ENCODE results near the gene PLA2G4B. TPM values are rescaled to one million over a fixed set of nuclear protein-coding genes. Genes with fewer than 3 reads are reported as not detected.

Gene PLA2G4B
- total RNA-seq, 6 experiments from 2014 or later, result 1.6 to 3.0 (median 2.7) TPM

GRCh38 chr15:41834096-41834495 lies 4.6 kb upstream of the PLA2G4B start:
- DNase-seq, result no peak
- H3K27me3 Mint-ChIP-seq (ENCODE audit: insufficient read depth), result peaks cover 2% of the 10 kb centered on the region
- no peak overlapping the region for H3K27ac Mint-ChIP-seq
- TF ChIP-seq CTCF (IDR thresholded peaks at IDR 0.05), result no peak
- no peaks in the 10 kb centered on the region for H3K9me3 Mint-ChIP-seq
- no peak overlapping the region for H3K4me3 Mint-ChIP-seq
- H3K4me1 Mint-ChIP-seq (ENCODE audit: low read depth), result peaks cover 2% of the 10 kb centered on the region
- H3K36me3 Mint-ChIP-seq (ENCODE audit: low read depth), result 0 out of 2 replicates have a peak, but pooled peaks cover 4% of the 10 kb centered on the region

DNA sequence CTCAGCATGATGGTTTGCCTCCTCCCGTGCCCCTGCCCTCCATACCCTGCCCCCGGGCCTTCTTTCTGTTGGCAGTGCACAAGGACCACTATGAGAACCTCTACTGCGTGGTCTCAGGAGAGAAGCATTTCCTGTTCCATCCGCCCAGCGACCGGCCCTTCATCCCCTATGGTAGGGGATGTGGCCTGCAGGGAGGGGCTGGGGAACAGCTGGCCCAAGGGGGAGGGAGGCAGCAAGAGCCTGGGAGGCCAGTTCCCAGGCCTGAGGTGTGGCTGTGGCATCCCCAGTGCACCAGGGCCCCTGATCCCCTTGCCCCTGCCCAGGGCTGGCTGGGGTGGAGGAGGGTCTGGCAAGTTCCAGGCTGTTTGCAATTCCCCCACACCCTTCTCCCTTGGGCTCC lies 2.6 kb upstream of the PLA2G4B start:
- H3K27ac Mint-ChIP-seq, result no peak overlapping the region
- no peaks in the 10 kb centered on the region for H3K9me3 Mint-ChIP-seq
- H3K4me3 Mint-ChIP-seq, result no peak overlapping the region
- no peak for DNase-seq
- TF ChIP-seq CTCF (IDR thresholded peaks at IDR 0.05), result no peak
- 0 out of 2 replicates have a peak, but pooled peaks cover 4% of the 10 kb centered on the region for H3K36me3 Mint-ChIP-seq (ENCODE audit: low read depth)
- H3K4me1 Mint-ChIP-seq (ENCODE audit: low read depth), result no peaks in the 10 kb centered on the region
- no peaks in the 10 kb centered on the region; the same call in none of the 2 replicates for H3K27me3 Mint-ChIP-seq (ENCODE audit: insufficient read depth)

DNA sequence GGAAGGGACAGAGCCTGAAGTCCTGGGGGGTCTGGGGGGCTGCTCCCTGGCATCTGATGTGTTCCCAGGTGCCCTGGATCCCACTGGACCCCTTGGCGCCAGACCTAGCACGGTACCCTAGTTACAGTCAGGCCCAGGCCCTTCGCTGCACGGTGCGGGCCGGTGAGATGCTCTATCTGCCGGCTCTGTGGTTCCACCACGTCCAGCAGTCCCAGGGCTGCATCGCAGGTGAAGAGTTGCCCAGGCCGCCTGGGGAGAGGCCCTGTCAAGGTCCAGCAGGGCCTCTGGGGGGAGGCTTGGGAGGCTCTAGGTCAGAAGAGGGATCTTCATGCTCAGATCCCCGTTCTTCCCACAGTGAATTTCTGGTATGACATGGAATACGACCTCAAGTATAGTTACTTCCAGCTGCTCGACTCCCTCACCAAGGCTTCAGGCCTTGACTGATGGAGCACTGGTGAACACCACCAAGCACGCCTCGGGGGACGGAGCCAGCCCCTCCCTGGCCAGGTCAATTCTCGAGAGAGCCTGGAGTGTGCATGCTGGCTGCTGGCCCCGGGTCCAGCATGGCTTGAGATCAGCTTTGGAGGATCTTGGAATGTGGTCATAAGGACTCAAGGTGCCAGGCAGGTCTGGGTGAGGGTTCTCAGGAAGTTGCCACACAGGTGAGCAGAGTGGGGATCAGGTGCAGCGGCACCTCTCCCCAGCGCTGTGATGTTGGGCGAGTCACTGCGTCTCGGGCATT lies 1.8 kb upstream of the PLA2G4B start:
- TF ChIP-seq CTCF (IDR thresholded peaks at IDR 0.05), result no peak
- H3K9me3 Mint-ChIP-seq, result no peaks in the 10 kb centered on the region
- no peak overlapping the region for H3K4me3 Mint-ChIP-seq
- H3K36me3 Mint-ChIP-seq (ENCODE audit: low read depth), result 0 out of 2 replicates have a peak, but pooled peaks cover 4% of the 10 kb centered on the region
- DNase-seq, result no peak
- no peak overlapping the region for H3K27ac Mint-ChIP-seq
- H3K27me3 Mint-ChIP-seq (ENCODE audit: insufficient read depth), result no peaks in the 10 kb centered on the region; the same call in none of the 2 replicates
- no peaks in the 10 kb centered on the region for H3K4me1 Mint-ChIP-seq (ENCODE audit: low read depth)

GRCh38 chr15:41839781-41840491 lies 1.3 kb downstream of the PLA2G4B start:
- Mint-ChIP-seq H3K4me1 (ENCODE audit: low read depth) (no peaks in the 10 kb centered on the region), H3K4me3 (no peak overlapping the region), H3K27me3 (ENCODE audit: insufficient read depth) (no peaks in the 10 kb centered on the region; the same call in none of the 2 replicates), H3K27ac (no peak overlapping the region), H3K36me3 (ENCODE audit: low read depth) (0 out of 2 replicates have a peak, but pooled peaks cover 4% of the 10 kb centered on the region), H3K9me3 (no peaks in the 10 kb centered on the region)
- no peak for TF ChIP-seq CTCF (IDR thresholded peaks at IDR 0.05)
- DNase-seq, result no peak

DNA sequence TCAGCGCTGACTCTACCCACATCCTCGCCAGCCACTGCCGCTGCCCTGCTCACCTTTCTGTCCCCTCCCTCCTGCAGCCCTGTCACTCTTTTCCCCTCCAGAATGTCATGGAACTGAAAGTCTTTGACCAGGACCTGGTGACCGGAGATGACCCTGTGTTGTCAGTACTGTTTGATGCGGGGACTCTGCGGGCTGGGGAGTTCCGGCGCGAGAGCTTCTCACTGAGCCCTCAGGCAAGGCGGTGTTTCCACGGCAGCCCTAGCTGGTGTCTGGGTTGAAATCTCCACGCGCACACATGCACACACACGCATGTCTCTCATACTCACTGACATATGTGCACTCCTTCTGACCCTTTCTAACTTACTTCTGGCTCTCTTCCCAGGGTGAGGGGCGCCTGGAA lies 2.0 kb downstream of the PLA2G4B start:
- Mint-ChIP-seq H3K36me3 (ENCODE audit: low read depth) (0 out of 2 replicates have a peak, but pooled peaks cover 4% of the 10 kb centered on the region), H3K27ac (no peak overlapping the region), H3K27me3 (ENCODE audit: insufficient read depth) (no peaks in the 10 kb centered on the region; the same call in none of the 2 replicates), H3K4me3 (no peak overlapping the region), H3K9me3 (no peaks in the 10 kb centered on the region), H3K4me1 (ENCODE audit: low read depth) (no peaks in the 10 kb centered on the region)
- no peak for TF ChIP-seq CTCF (IDR thresholded peaks at IDR 0.05)
- DNase-seq, result no peak
